AG09309 (cell line): ENCODE measurements around the gene HIVEP1.

Experiments
- DNase-seq: peaks from one replicate; pipeline ENCODE4 v3.0.0-alpha.2; 2010; ENCODE audit warnings: low read depth
- H3K4me3 ChIP-seq: 2 replicates; pipeline ENCODE4 v1.5.1; 2011; ENCODE audit warnings: mild to moderate bottlenecking, low read depth, low read length, moderate library complexity; ENCODE audit not compliant: control insufficient read depth
- TF ChIP-seq, protein P1 (sequence below): IDR thresholded peaks from 2 replicates; pipeline ENCODE4 v1.5.1; 2011; ENCODE audit warnings: mild to moderate bottlenecking, low read depth, low read length, inconsistent platforms; ENCODE audit not compliant: insufficient read depth, control insufficient read depth; ENCODE audit errors: missing control alignments

HIVEP1 gene

DNA sequence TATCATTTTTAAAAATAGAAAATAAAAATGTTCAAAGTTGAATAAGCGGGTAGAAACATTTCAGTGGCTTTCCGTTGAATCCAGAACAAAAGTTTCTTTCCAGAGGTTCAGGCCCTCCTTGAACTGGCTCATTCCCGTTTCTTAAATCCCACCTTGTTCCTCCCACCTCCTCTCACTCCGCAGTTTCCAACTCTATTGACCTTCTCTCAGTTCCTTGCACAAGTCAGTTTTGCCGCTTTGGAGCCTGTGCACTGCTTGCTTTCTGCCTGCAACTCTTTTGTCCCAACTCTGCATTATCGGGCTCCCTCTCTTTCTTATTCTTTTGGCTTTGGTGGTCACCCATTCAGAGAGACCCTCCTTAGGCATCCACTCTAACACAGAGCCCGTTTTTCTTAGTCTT is 178.1 kb downstream of the HIVEP1 start:
- no peak for DNase-seq
- TF ChIP-seq, protein P1, sequence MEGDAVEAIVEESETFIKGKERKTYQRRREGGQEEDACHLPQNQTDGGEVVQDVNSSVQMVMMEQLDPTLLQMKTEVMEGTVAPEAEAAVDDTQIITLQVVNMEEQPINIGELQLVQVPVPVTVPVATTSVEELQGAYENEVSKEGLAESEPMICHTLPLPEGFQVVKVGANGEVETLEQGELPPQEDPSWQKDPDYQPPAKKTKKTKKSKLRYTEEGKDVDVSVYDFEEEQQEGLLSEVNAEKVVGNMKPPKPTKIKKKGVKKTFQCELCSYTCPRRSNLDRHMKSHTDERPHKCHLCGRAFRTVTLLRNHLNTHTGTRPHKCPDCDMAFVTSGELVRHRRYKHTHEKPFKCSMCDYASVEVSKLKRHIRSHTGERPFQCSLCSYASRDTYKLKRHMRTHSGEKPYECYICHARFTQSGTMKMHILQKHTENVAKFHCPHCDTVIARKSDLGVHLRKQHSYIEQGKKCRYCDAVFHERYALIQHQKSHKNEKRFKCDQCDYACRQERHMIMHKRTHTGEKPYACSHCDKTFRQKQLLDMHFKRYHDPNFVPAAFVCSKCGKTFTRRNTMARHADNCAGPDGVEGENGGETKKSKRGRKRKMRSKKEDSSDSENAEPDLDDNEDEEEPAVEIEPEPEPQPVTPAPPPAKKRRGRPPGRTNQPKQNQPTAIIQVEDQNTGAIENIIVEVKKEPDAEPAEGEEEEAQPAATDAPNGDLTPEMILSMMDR: no peak
- H3K4me3 ChIP-seq: no peak overlapping the region

DNA sequence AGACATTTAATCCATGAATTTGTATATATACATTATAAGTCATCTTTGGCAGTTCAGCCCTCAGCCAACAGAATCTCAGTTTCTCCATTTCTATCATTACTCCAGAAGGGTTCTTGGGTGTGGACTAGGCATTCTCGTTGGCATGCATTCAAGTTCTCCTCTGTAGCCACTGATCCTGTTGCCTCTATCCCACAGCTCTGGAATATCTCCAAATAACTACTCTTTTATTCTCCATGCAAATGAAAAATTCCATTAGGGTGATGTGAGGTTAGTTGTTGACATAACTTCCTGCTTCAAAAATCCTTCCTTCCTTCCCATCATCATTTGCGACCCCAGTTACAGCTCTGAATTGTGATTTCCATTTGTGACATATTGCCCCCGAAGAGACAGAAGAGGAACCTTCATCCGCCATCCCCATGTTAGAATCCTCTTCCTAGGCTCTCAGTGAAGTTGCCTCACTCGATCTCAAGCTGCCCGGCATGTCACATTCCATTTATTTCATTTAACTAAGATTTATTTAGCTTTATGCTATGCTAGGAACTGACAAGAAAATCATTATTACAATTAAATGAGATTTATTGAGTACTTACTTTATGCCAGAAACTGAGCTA is 184.3 kb downstream of the HIVEP1 start:
- DNase-seq: no peak
- TF ChIP-seq, protein P1: no peak

DNA sequence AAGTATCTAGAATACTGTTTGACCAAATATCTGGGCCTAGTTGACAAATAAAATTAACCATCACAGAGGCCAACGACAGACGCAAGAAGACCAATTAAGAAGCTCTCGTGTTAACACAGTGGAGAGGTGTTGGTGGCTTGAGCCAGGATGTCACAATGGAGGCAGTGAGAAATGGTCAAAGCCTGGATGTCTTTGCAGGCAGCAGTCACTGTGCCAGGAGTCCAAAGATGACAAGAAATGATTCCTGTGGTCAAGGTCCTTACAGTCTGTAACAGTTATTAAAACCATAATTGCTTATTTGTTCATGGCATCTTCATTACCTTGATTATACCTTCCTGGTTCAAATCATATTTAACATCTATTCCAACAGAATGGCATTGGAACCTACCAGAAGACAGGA is 186.7 kb downstream of the HIVEP1 start:
- no peak for DNase-seq
- H3K4me3 ChIP-seq: no peak overlapping the region
- TF ChIP-seq, protein P1: no peak

More for the DNA sequence above, 184.3 kb downstream of the HIVEP1 start:
- H3K4me3 ChIP-seq: no peak overlapping the region

DNA sequence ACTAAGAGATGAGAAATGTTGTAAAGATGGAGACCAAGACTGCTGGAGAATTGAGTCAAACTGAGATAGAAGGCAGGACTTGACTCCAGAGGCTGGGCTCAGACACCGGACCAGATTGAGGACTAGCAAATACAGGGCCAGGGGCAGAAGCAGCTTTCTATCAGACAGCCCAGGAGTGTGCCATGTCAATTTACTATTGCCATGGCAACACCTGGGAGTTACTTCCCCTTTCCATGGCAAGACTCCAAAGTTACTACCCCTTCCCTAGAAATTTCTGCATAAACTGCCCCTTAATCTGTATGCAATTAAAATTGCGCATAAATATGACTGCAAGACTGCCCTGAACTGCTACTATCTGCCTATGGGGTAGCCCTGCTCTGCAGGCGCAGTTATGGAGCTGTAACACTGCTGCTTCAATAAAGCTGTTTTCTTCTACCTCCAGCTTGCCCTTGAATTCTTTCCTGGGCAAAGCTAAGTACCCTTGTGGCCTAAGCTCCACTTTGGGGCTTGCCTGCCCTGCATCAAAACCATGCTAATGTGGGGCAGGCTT is 188.0 kb downstream of the HIVEP1 start:
- TF ChIP-seq, protein P1: no peak
- no peak for DNase-seq
- no peak overlapping the region for H3K4me3 ChIP-seq

DNA sequence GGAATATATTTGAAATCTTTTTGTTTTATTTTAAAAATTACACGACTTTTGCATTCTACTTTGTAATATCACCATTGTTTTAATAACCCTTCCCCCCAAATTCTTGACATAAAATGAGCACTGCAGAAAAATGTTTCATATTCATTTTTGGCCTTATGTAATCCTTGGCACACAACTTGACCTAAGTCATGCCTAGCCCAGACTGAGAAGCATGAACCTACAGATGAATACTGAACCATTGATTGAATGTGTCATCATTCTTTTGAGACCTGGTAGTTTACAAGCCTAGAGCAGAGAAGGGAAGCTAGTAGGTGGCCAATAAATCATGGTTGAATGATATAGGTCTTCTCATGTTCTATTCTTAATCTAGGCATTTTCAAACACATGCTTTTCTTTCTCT is 188.6 kb downstream of the HIVEP1 start:
- no peak for DNase-seq
- TF ChIP-seq, protein P1: no peak
- no peak overlapping the region for H3K4me3 ChIP-seq

DNA sequence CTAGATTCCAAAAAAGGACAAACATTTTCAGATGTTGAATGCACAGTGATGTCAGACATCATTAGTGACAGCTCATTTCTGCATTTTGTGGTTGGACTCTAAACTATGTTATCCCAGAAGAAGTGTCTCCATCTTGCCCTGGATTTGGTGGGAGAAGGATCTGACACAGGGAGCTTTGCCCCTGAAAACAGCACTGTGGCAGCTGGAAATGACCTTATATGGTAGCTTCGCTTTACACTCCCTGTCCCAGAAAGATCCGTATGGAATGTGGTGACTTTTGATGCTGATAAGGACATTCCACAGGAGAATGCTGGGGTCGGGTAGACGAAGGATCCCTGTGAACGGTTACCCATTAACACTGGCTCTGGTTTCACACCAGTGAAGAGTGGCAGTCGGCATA is 190.9 kb downstream of the HIVEP1 start:
- TF ChIP-seq, protein P1: no peak
- H3K4me3 ChIP-seq: no peak overlapping the region
- DNase-seq: no peak
